ENCODE results near the gene HERPUD2.
"Not testable (repeated sequence)": the region's sequence is repeated elsewhere in the genome, so short reads cannot be mapped to it uniquely, and the experiment has no call there.

The HERPUD2 gene

DNA sequence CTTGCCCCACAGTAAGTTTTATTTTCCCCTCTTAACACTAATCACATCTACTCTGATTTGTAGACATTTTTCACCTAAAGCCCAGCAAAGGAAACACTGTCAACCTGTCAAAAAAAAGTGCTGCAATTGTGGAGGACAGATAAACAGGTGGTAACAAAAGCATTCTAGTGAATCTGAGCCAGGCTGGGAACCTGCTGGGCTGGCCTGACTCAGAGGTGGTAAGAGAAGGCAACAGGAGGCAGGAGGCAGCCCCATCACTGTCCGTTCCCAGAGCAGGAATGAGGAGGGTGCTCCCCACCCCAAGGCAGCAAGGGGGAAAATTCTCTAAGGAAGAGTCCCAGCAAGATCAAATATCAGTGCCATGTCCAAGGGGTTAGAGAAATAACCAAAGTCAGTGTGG lies 19.5 kb upstream of the HERPUD2 start:
- no peak for DNase-seq

- no peak for DNase-seq
Measured at GRCh38 chr7:35712563-35713226, 17.8 kb upstream of the HERPUD2 start.

DNA sequence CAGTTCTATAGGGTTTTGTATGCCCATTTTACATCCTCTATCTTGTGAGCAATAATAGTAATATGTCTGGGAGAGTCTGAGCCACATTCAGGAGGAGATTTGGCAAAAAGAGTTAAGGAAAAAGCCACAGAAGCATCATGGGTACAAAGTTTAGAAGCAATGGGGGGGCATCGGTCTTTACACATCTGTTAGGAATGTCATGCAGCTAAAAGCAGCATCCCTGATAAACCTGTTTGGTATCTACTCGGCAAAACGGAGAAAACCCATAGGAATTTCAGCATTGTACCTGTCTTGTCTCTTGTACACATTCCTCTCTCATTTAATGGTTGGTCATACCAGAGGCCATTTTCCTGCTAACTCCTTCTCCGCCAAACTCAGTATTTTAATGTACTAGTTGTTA lies 12.5 kb upstream of the HERPUD2 start:
- DNase-seq: no peak

DNA sequence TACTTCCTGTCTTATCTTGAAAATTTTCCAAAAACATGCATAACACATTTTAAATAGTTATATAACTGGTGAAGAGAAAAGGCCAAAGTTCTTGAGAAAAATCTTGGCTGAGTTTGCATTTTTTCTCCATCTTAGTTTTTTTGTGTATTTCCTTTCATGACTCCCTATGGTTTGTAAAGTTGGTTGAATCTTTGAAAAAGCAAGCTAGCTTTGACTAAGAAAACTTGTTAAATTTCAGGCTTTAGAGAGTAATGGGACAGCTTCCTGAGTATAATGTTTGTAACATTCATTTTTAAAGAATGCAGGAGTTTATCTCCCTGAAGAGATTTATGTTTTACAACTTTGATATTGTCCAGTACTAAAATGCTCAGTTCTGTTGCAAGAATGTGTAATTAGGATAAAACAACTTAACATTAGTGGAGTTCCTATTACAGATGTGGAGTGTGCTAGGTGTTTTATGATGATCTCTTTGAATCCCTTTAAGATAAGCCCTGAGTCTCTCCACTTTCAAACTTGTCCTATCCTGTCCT lies 11.1 kb upstream of the HERPUD2 start:
- DNase-seq: no peak

DNA sequence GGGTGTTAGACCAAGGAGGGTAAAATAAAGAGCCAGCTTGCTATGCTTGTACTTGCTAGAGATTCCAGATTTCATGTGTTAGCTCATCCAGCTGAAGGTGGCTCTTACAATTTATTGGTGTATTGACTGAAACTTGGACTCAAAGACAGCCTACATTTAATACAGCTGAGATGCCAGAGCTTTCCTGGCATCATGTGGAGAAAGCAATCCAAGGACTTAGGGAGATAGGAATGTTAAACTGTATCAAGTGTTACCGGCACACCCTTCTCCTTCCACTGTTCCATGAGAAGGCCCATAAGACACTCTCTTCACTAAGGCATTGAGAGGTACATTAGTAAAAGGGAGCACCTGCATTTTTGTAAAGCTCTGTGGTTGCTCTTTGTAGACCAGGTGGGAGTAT lies 9.3 kb upstream of the HERPUD2 start:
- no peak for DNase-seq

- DNase-seq: no peak
Measured at GRCh38 chr7:35702541-35702940, 7.6 kb upstream of the HERPUD2 start.

GRCh38 chr7:35701287-35701900 lies 6.5 kb upstream of the HERPUD2 start:
- no peak for DNase-seq

DNA sequence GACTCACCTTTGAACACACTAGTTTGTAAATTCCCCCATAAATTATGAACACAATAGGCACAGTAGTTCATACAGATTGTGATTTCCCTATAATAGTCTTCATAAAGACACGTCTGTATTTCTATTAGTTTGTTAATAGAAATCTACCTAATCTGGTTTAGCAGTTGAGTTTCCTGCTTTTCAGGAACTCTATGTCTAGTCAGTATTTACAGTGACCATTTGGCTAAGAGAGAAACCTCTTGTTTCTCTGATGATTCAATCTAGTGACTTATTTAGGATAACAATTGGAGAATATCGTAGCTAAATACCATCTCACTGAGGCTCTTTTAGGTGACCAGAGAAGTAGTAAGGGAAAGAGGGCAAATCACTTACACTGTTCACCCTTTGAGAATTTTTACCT lies 5.9 kb upstream of the HERPUD2 start:
- DNase-seq: no peak

GRCh38 chr7:35700333-35700732 lies 5.4 kb upstream of the HERPUD2 start:
- DNase-seq: no peak

- peak; percentile 43 to 56 for DNase-seq
Measured at GRCh38 chr7:35699796-35700305, 4.9 kb upstream of the HERPUD2 start.

DNA sequence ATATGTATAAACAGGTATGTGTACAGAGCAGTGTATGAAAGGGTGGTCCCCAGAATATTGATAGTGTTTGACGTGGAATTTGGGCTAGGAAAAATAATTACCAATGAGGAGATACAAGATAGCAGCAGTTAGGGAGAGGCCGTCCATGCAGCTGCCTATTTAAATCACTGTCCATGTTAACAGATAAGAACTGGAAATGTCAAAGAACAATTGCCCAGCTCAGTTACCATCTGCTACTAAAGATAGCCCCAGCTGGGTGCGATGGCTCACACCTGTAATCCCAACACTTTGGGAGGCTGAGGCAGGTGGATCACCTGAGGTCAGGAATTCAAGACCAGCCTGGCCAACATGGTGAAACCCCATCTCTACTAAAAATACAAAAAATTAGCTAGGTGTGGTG lies 3.4 kb upstream of the HERPUD2 start:
- DNase-seq: peak in 1 of 2 experiments; percentile 3

GRCh38 chr7:35697414-35698175 lies 2.7 kb upstream of the HERPUD2 start:
- no peak for DNase-seq

DNA sequence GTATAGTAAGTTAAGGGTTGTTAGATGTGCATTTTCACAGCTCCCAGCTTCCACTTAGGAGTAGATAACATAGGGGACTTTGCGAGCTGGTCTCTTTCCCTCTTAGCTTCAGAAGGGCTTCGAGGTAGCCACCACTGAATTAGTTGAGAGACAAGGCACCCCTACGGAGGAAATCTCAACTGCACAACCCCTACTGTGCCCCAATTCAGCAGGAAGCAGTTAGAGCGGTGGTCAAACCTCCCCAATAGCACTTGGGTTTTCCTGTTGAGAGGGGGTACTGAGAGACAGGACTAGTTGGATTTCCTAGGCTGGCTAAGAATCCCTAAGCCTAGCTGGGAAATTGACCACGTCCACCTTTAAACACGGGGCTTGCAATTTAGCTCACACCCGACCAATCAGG lies 1.1 kb upstream of the HERPUD2 start:
- DNase-seq: no peak

- DNase-seq: no peak
Measured at GRCh38 chr7:35695473-35695850, 527 bp upstream of the HERPUD2 start.

- DNase-seq: peak in 1 of 2 experiments; percentile 33
Measured at GRCh38 chr7:35694161-35694783, 663 bp downstream of the HERPUD2 start.

DNA sequence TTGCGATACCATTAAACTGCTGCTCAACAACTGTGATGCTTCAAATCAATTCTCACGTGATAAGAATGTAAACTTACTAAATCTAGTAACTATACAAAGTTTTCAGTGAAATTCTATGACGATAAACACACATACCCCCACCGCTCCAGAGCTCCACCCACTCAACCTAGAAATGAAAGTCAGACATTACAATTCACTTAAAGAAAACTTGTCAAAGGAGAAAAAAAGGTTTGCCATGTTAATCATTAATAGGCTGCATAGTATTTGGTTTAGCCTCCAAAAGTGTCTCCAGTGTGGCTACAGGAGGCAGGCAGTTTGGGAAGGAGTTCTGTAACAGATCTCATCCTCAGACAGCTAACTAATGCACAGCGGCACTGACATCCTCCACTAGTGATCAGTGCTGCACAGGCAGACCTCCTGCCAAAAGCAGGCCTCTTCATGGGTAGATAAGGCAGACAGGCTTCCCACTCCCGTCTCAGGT lies 3.1 kb downstream of the HERPUD2 start:
- DNase-seq: no peak

GRCh38 chr7:35691366-35691765 lies 3.6 kb downstream of the HERPUD2 start:
- DNase-seq: no peak

- DNase-seq: not testable (repeated sequence)
Measured at GRCh38 chr7:35690614-35691013, 4.3 kb downstream of the HERPUD2 start.

DNA sequence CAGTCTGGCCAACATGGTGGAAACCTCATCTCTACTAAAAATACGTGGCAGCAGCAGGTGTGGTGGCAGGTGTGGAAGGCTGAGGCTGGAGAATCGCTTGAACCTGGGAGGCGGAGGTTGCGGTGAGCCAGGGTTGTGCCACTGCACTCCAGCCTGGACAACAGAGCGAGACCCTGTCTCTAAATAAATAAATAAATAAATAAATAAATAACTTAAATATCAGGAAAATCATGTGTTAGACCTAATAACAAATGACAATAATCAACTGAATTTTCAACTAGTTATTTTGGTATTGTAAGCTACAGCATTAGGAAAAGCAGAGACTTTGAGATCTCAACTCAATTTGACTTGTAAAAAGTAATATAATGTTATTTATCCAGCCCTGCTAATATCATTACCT lies 9.2 kb downstream of the HERPUD2 start:
- no peak for DNase-seq

DNA sequence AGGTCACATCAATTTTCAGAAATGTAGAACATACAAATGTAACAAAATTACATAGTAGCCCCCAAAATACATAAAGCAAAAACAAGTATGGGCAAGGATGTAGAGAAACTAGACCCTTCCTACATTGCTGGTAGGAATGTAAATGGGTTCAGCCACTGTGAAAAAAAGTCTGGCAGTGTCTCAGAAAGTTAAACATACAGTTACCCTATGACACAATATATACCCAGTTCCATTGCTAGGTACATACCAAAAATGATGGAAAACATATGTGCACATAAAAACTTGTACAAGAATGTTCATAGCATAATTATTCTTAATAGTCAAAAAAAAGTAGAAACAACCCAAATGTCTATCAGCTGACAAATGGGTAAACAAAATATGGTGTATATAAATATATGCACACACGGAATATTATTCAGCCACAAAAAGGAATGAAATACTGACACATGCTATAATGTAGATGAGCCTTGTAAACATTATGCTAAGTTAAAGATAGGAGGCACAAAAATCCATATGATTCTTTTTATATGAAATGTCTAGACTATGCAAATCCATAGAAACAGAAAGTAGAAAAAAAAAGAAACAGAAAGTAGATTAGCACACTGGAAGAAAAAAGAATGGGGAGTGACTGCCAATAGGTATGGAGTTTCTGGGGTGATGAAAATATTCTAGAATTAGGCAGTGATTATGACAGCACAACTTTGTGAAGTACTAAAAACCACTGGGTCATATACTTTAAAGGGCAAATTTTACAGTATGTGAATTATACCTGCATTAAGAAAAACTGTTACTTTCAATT lies 13.5 kb downstream of the HERPUD2 start:
- DNase-seq: no peak

- DNase-seq: no peak
Measured at GRCh38 chr7:35680403-35681013, 14.4 kb downstream of the HERPUD2 start.
